Measurements from ENCODE around the gene SNF8. TPM values are rescaled to one million over a fixed set of nuclear protein-coding genes. Genes with fewer than 3 reads are reported as not detected.

Gene SNF8
- total and polyA plus RNA-seq, 5 donors from 2014 or later, result 70.3 to 125 (median 117) TPM

- no peaks in the 10 kb centered on the region for H3K36me3 Mint-ChIP-seq
- H3K9me3 Mint-ChIP-seq, result no peaks in the 10 kb centered on the region
- ATAC-seq (ENCODE audit: low read depth in 2 of 2), result no peak
Measured at GRCh38 chr17:48903401-48903800, 41.2 kb downstream of the SNF8 start.

GRCh38 chr17:48901241-48901640 lies 43.4 kb downstream of the SNF8 start:
- Histone ChIP-seq H3K36me3 (ENCODE audit: control insufficient read depth, insufficient read depth, low read length) (peaks cover 8% of the 10 kb centered on the region), H3K27ac (ENCODE audit: insufficient read depth, low read length, poor library complexity, severe bottlenecking) (no peak overlapping the region), H3K9me3 (ENCODE audit: control insufficient read depth in 2 of 2, low read length in 2 of 2) (no peaks in the 10 kb centered on the region), H3K27me3 (ENCODE audit: control insufficient read depth, insufficient read depth, low read length) (no peaks in the 10 kb centered on the region), H3K4me3 (ENCODE audit: low read depth, low read length) (no peak overlapping the region), H3K4me1 (ENCODE audit: control insufficient read depth, insufficient read depth, low read length, poor library complexity, severe bottlenecking) (no peaks in the 10 kb centered on the region)
- Mint-ChIP-seq H3K4me3 (no peak overlapping the region), H3K9me3 (no peaks in the 10 kb centered on the region), H3K27ac (no peak overlapping the region), H3K36me3 (peaks cover 11% of the 10 kb centered on the region), H3K27me3 (no peaks in the 10 kb centered on the region), H3K4me1 (no peaks in the 10 kb centered on the region)
- ATAC-seq (ENCODE audit: low read depth in 2 of 2) (no peak), DNase-seq (no peak)

More at GRCh38 chr17:48903401-48903800, 41.2 kb downstream of the SNF8 start:
- no peaks in the 10 kb centered on the region for H3K36me3 ChIP-seq (ENCODE audit: control insufficient read depth, insufficient read depth, low read length)
- peak overlapping the region in 1 of 4 donors; percentile 33 for H3K4me3 Mint-ChIP-seq
- H3K4me3 ChIP-seq (ENCODE audit: low read depth, low read length), result no peak overlapping the region
- H3K4me1 Mint-ChIP-seq, result peaks cover 0 to 13% (median 8%) of the 10 kb centered on the region in 4 donors
- H3K27ac ChIP-seq (ENCODE audit: insufficient read depth, low read length, poor library complexity, severe bottlenecking), result no peak overlapping the region
- H3K27me3 ChIP-seq (ENCODE audit: control insufficient read depth, insufficient read depth, low read length), result no peaks in the 10 kb centered on the region
- no peak for DNase-seq
- peaks cover 5% of the 10 kb centered on the region for H3K4me1 ChIP-seq (ENCODE audit: control insufficient read depth, insufficient read depth, low read length, poor library complexity, severe bottlenecking)
- H3K27ac Mint-ChIP-seq, result no peak overlapping the region
- H3K27me3 Mint-ChIP-seq, result no peaks in the 10 kb centered on the region
- H3K9me3 ChIP-seq (ENCODE audit: control insufficient read depth in 2 of 2, low read length in 2 of 2), result no peaks in the 10 kb centered on the region

GRCh38 chr17:48894886-48895285 lies 49.8 kb downstream of the SNF8 start:
- H3K36me3 ChIP-seq (ENCODE audit: control insufficient read depth, insufficient read depth, low read length), result peaks cover 18% of the 10 kb centered on the region
- DNase-seq (no peak), ATAC-seq (ENCODE audit: low read depth in 2 of 2) (no peak)
- Mint-ChIP-seq H3K4me3 (no peak overlapping the region), H3K4me1 (peaks cover 4 to 41% (median 16%) of the 10 kb centered on the region in 4 donors), H3K9me3 (peaks cover 0 to 2% (median 0%) of the 10 kb centered on the region in 7 donors), H3K27ac (no peak overlapping the region), H3K36me3 (peaks cover 18% of the 10 kb centered on the region), H3K27me3 (no peaks in the 10 kb centered on the region)
- peaks cover 15% of the 10 kb centered on the region for H3K4me1 ChIP-seq (ENCODE audit: control insufficient read depth, insufficient read depth, low read length, poor library complexity, severe bottlenecking)
- no peaks in the 10 kb centered on the region for H3K9me3 ChIP-seq (ENCODE audit: control insufficient read depth in 2 of 2, low read length in 2 of 2)
- H3K27me3 ChIP-seq (ENCODE audit: control insufficient read depth, insufficient read depth, low read length), result no peaks in the 10 kb centered on the region
- no peak overlapping the region for H3K4me3 ChIP-seq (ENCODE audit: low read depth, low read length)
- H3K27ac ChIP-seq (ENCODE audit: insufficient read depth, low read length, poor library complexity, severe bottlenecking), result no peak overlapping the region

- Mint-ChIP-seq H3K4me3 (peak overlapping the region; percentile 87 to 94 (median 91)), H3K27me3 (no peaks in the 10 kb centered on the region), H3K4me1 (peaks cover 4 to 41% (median 16%) of the 10 kb centered on the region in 4 donors), H3K36me3 (peaks cover 18% of the 10 kb centered on the region), H3K9me3 (peaks cover 0 to 2% (median 0%) of the 10 kb centered on the region in 7 donors), H3K27ac (peak overlapping the region; percentile 87 to 100 (median 97))
- peaks cover 15% of the 10 kb centered on the region for H3K4me1 ChIP-seq (ENCODE audit: control insufficient read depth, insufficient read depth, low read length, poor library complexity, severe bottlenecking)
- H3K27me3 ChIP-seq (ENCODE audit: control insufficient read depth, insufficient read depth, low read length), result no peaks in the 10 kb centered on the region
- peaks cover 18% of the 10 kb centered on the region for H3K36me3 ChIP-seq (ENCODE audit: control insufficient read depth, insufficient read depth, low read length)
- no peaks in the 10 kb centered on the region for H3K9me3 ChIP-seq (ENCODE audit: control insufficient read depth in 2 of 2, low read length in 2 of 2)
- ATAC-seq (ENCODE audit: low read depth in 2 of 2) (no peak), DNase-seq (no peak)
- peak overlapping the region; percentile 78 for H3K4me3 ChIP-seq (ENCODE audit: low read depth, low read length)
- peak overlapping the region; percentile 90 for H3K27ac ChIP-seq (ENCODE audit: insufficient read depth, low read length, poor library complexity, severe bottlenecking)
Measured at GRCh38 chr17:48893646-48894508, 50.8 kb downstream of the SNF8 start.

GRCh38 chr17:48892940-48893645 lies 51.5 kb downstream of the SNF8 start:
- H3K36me3 Mint-ChIP-seq, result peaks cover 16% of the 10 kb centered on the region
- DNase-seq, result peak in 1 of 3 donors; percentile 22
- H3K4me3 ChIP-seq (ENCODE audit: low read depth, low read length), result peak overlapping the region; percentile 78
- no peaks in the 10 kb centered on the region for H3K9me3 ChIP-seq (ENCODE audit: control insufficient read depth in 2 of 2, low read length in 2 of 2)
- peaks cover 0 to 2% (median 0%) of the 10 kb centered on the region in 7 donors for H3K9me3 Mint-ChIP-seq
- H3K27ac Mint-ChIP-seq, result peak overlapping the region; percentile 87 to 100 (median 97)
- peaks cover 15% of the 10 kb centered on the region for H3K4me1 ChIP-seq (ENCODE audit: control insufficient read depth, insufficient read depth, low read length, poor library complexity, severe bottlenecking)
- no peaks in the 10 kb centered on the region for H3K27me3 Mint-ChIP-seq
- H3K36me3 ChIP-seq (ENCODE audit: control insufficient read depth, insufficient read depth, low read length), result peaks cover 18% of the 10 kb centered on the region
- H3K4me1 Mint-ChIP-seq, result peaks cover 4 to 41% (median 16%) of the 10 kb centered on the region in 4 donors
- peak overlapping the region; percentile 87 to 94 (median 91) for H3K4me3 Mint-ChIP-seq
- H3K27me3 ChIP-seq (ENCODE audit: control insufficient read depth, insufficient read depth, low read length), result no peaks in the 10 kb centered on the region
- ATAC-seq (ENCODE audit: low read depth in 2 of 2), result no peak
- peak overlapping the region; percentile 90 for H3K27ac ChIP-seq (ENCODE audit: insufficient read depth, low read length, poor library complexity, severe bottlenecking)

GRCh38 chr17:48890086-48890485 lies 54.6 kb downstream of the SNF8 start:
- H3K4me1 ChIP-seq (ENCODE audit: control insufficient read depth, insufficient read depth, low read length, poor library complexity, severe bottlenecking), result peaks cover 15% of the 10 kb centered on the region
- H3K36me3 ChIP-seq (ENCODE audit: control insufficient read depth, insufficient read depth, low read length), result peaks cover 3% of the 10 kb centered on the region
- H3K4me3 ChIP-seq (ENCODE audit: low read depth, low read length), result no peak overlapping the region
- Mint-ChIP-seq H3K4me3 (no peak overlapping the region), H3K27me3 (no peaks in the 10 kb centered on the region), H3K27ac (no peak overlapping the region), H3K4me1 (peaks cover 4 to 36% (median 16%) of the 10 kb centered on the region in 4 donors), H3K9me3 (peaks cover 0 to 2% (median 0%) of the 10 kb centered on the region in 7 donors), H3K36me3 (no peaks in the 10 kb centered on the region)
- no peaks in the 10 kb centered on the region for H3K9me3 ChIP-seq (ENCODE audit: control insufficient read depth in 2 of 2, low read length in 2 of 2)
- H3K27me3 ChIP-seq (ENCODE audit: control insufficient read depth, insufficient read depth, low read length), result no peaks in the 10 kb centered on the region
- no peak overlapping the region for H3K27ac ChIP-seq (ENCODE audit: insufficient read depth, low read length, poor library complexity, severe bottlenecking)
- DNase-seq (no peak), ATAC-seq (ENCODE audit: low read depth in 2 of 2) (no peak)

- Mint-ChIP-seq H3K36me3 (no peaks in the 10 kb centered on the region), H3K27ac (peak overlapping the region in 1 of 3 donors; percentile 15), H3K4me3 (peak overlapping the region in 1 of 4 donors; percentile 11), H3K9me3 (no peaks in the 10 kb centered on the region), H3K4me1 (peaks cover 0 to 4% (median 0%) of the 10 kb centered on the region in 4 donors), H3K27me3 (peaks cover 5% of the 10 kb centered on the region)
- no peak for ATAC-seq (ENCODE audit: low read depth in 2 of 2)
- Histone ChIP-seq H3K27ac (ENCODE audit: insufficient read depth, low read length, poor library complexity, severe bottlenecking) (no peak overlapping the region), H3K9me3 (ENCODE audit: control insufficient read depth in 2 of 2, low read length in 2 of 2) (no peaks in the 10 kb centered on the region), H3K4me3 (ENCODE audit: low read depth, low read length) (no peak overlapping the region), H3K36me3 (ENCODE audit: control insufficient read depth, insufficient read depth, low read length) (no peaks in the 10 kb centered on the region), H3K4me1 (ENCODE audit: control insufficient read depth, insufficient read depth, low read length, poor library complexity, severe bottlenecking) (peaks cover 5% of the 10 kb centered on the region), H3K27me3 (ENCODE audit: control insufficient read depth, insufficient read depth, low read length) (no peaks in the 10 kb centered on the region)
- no peak for DNase-seq
Measured at GRCh38 chr17:48883171-48883570, 61.5 kb downstream of the SNF8 start.
